GM18867 (cell line): ENCODE data around the gene GALNT14.
A peak's percentile ranks its signal among the peaks of the same experiment; 100 is the strongest.

Source experiments
- ATAC-seq: cut with Tn5 transposase; IDR thresholded peaks from one replicate; pipeline ENCODE4 v1.9.1; 2021; ENCODE audit warnings: mild to moderate bottlenecking, moderate library complexity; ENCODE audit not compliant: unreplicated experiment

Gene GALNT14

GRCh38 chr2:30862054-30862651 lies 276.1 kb downstream of the GALNT14 start:
- peak; percentile 80 for ATAC-seq

GRCh38 chr2:30860726-30861125 lies 277.5 kb downstream of the GALNT14 start:
- no peak for ATAC-seq
